Hepatocyte (in vitro differentiated cells): ENCODE results near the gene CRIM1. TPM values are rescaled to one million over a fixed set of nuclear protein-coding genes. Genes with fewer than 3 reads are reported as not detected.

Experiments used
- DNase-seq: peaks from one replicate; pipeline ENCODE4 v3.0.0-alpha.2; 2016; ENCODE audit warnings: low spot score
- H2AFZ ChIP-seq: fragments of 200-600 bp; sonication (generic); 2 replicates; pipeline ENCODE4 v1.6.0; 2016; ENCODE audit warnings: antibody characterized with exemption, mild to moderate bottlenecking
- H3K27ac ChIP-seq: fragments of 200-600 bp; sonication (generic); 2 replicates; pipeline ENCODE4 v1.5.1; 2016; ENCODE audit warnings: mild to moderate bottlenecking
- H3K27me3 ChIP-seq: fragments of 200-600 bp; sonication (generic); 2 replicates; pipeline ENCODE4 v1.6.1; 2016
- H3K36me3 ChIP-seq: fragments of 200-600 bp; sonication (generic); replicated peaks from 2 replicates; pipeline ENCODE4 v1.5.1; 2016; ENCODE audit warnings: low read depth; ENCODE audit not compliant: insufficient read depth
- H3K4me1 ChIP-seq: fragments of 200-600 bp; sonication (generic); 2 replicates; pipeline ENCODE4 v1.5.1; 2016; ENCODE audit warnings: mild to moderate bottlenecking, moderate library complexity; ENCODE audit not compliant: insufficient read depth
- H3K4me2 ChIP-seq: fragments of 200-600 bp; sonication (generic); 2 replicates; pipeline ENCODE4 v1.6.0; 2016
- H3K4me3 ChIP-seq: fragments of 200-600 bp; sonication (generic); 2 replicates; pipeline ENCODE4 v1.5.1; 2016; ENCODE audit warnings: mild to moderate bottlenecking
- H3K79me2 ChIP-seq: fragments of 200-600 bp; sonication (generic); 2 replicates; pipeline ENCODE4 v1.6.0; 2017; ENCODE audit warnings: mild to moderate bottlenecking
- H3K9me2 ChIP-seq: fragments of 200-600 bp; sonication (generic); replicated peaks from 2 replicates; pipeline ENCODE4 v1.6.0; 2017; ENCODE audit warnings: mild to moderate bottlenecking; ENCODE audit not compliant: insufficient read depth
- H3K9me3 ChIP-seq: fragments of 200-600 bp; sonication (generic); 2 replicates; pipeline ENCODE4 v1.5.1; 2016; ENCODE audit warnings: low read depth, mild to moderate bottlenecking
- H4K20me1 ChIP-seq: fragments of 200-600 bp; sonication (generic); 2 replicates; pipeline ENCODE4 v1.6.0; 2016; ENCODE audit warnings: mild to moderate bottlenecking; ENCODE audit not compliant: insufficient read depth, poor library complexity, severe bottlenecking
- CTCF ChIP-seq: fragments of 200-600 bp; sonication (generic); IDR thresholded peaks from 2 replicates; pipeline ENCODE4 v1.5.1; 2016; ENCODE audit warnings: antibody characterized with exemption, mild to moderate bottlenecking; ENCODE audit not compliant: poor library complexity
- EZH2 ChIP-seq: fragments of 200-600 bp; sonication (generic); IDR thresholded peaks from 2 replicates; pipeline ENCODE4 v1.6.1; 2016; ENCODE audit warnings: antibody characterized with exemption, mild to moderate bottlenecking, borderline replicate concordance
- EZH2phosphoT487 ChIP-seq: fragments of 200-600 bp; sonication (generic); IDR thresholded peaks from one replicate; pipeline ENCODE4 v1.6.1; 2018; ENCODE audit warnings: antibody characterized with exemption, mild to moderate bottlenecking, low read depth, moderate library complexity; ENCODE audit not compliant: unreplicated experiment, severe bottlenecking
- WGBS: methylation state at CpG from one replicate; pipeline ENCODE4 v1.1.6; 2016; ENCODE audit warnings: low lambda C conversion rate; ENCODE audit errors: missing lambda C conversion rate; 5-methylcytosine and 5-hydroxymethylcytosine counted together
- polyA plus RNA-seq: library from polyadenylated mRNA; unstranded; fragments of >200 nt; fragmentation: Nextera tagmentation; extraction: Ambion mirVana; gene quantifications from 2 replicates; pipeline ENCODE4 v1.2.1, GENCODE V29; 2016
- total RNA-seq: library from RNA; depleted of rRNA; stranded (reverse); fragments of >200 nt; gene quantifications from 2 replicates; pipeline ENCODE4 v1.2.3, GENCODE V29; 2014

CRIM1 gene
- total and polyA plus RNA-seq, 2 experiments from 2014 or later, result 23.0 to 40.8 TPM

GRCh38 chr2:36574560-36574959, 219.0 kb downstream of the CRIM1 start:
- Histone ChIP-seq H3K36me3 (no peaks in the 10 kb centered on the region), H3K27me3 (no peaks in the 10 kb centered on the region), H3K9me2 (no peaks in the 10 kb centered on the region), H2AFZ (no peak overlapping the region), H3K4me2 (no peak overlapping the region), H3K79me2 (peaks cover 9% of the 10 kb centered on the region), H3K27ac (no peak overlapping the region), H3K4me1 (peaks cover 10% of the 10 kb centered on the region), H4K20me1 (no peaks in the 10 kb centered on the region), H3K4me3 (no peak overlapping the region), H3K9me3 (no peaks in the 10 kb centered on the region)
- no peak for TF ChIP-seq CTCF
- no peak for TF ChIP-seq EZH2phosphoT487
- no peak for TF ChIP-seq EZH2
- WGBS, result 98% methylated on average over 2 of the region's 2 CpGs
- DNase-seq, result no peak

- Histone ChIP-seq H3K4me1 (peaks cover 14% of the 10 kb centered on the region), H3K9me2 (no peaks in the 10 kb centered on the region), H3K36me3 (no peaks in the 10 kb centered on the region), H2AFZ (no peak overlapping the region), H4K20me1 (no peaks in the 10 kb centered on the region), H3K4me3 (no peak overlapping the region), H3K27me3 (no peaks in the 10 kb centered on the region), H3K79me2 (peaks cover 6% of the 10 kb centered on the region), H3K9me3 (no peaks in the 10 kb centered on the region), H3K27ac (peak overlapping the region; percentile 85), H3K4me2 (no peak overlapping the region)
- DNase-seq, result no peak
- 99% methylated on average over 2 of the region's 2 CpGs for WGBS
- TF ChIP-seq EZH2 (no peak), CTCF (no peak), EZH2phosphoT487 (no peak)
Observed at GRCh38 chr2:36577884-36578283, 222.3 kb downstream of the CRIM1 start.

GRCh38 chr2:36578343-36579296, 223.0 kb downstream of the CRIM1 start:
- Histone ChIP-seq H3K27ac (peak overlapping the region; percentile 85), H3K4me1 (peaks cover 14% of the 10 kb centered on the region), H3K4me3 (no peak overlapping the region), H3K9me2 (no peaks in the 10 kb centered on the region), H3K9me3 (no peaks in the 10 kb centered on the region), H4K20me1 (no peaks in the 10 kb centered on the region), H3K4me2 (peak overlapping the region; percentile 61), H3K27me3 (no peaks in the 10 kb centered on the region), H3K36me3 (no peaks in the 10 kb centered on the region), H3K79me2 (peaks cover 6% of the 10 kb centered on the region), H2AFZ (no peak overlapping the region)
- TF ChIP-seq EZH2phosphoT487, result no peak
- no peak for TF ChIP-seq EZH2
- TF ChIP-seq CTCF, result no peak
- peak; percentile 28 for DNase-seq
- 86% methylated on average over 10 of the region's 10 CpGs for WGBS
